ENCODE results near the gene REEP6. TPM values are rescaled to one million over a fixed set of nuclear protein-coding genes. Genes with fewer than 3 reads are reported as not detected.
A peak's percentile ranks its signal among the peaks of the same experiment; 100 is the strongest.
"Not testable (repeated sequence)": the region's sequence is repeated elsewhere in the genome, so short reads cannot be mapped to it uniquely, and the experiment has no call there.

The REEP6 gene
- total RNA-seq, 1 donor from 2014 or later: 0.72 TPM

DNA sequence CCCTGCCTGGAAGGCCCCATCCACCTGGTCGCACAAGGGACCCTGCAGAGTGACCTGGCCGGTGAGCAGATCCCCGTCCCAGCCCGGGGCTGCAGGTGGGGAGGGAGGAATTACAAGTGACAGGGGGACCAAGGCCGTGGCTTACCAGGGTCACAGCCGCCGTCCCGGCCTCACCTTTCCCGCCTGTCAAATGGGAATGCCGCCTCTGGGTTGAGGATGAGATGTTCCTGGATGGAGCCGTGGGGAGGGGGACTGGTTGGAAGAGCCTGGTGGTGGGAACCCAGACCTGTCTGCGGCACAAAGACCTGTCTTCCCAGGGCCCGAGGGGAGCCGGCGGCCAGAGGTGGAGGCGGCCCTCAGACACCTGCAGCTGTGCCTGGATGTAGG lies 38.4 kb downstream of the REEP6 start:
- ATAC-seq (no peak), DNase-seq (no peak)
- intact Hi-C loops (cut with micrococcal nuclease): no loop called here

DNA sequence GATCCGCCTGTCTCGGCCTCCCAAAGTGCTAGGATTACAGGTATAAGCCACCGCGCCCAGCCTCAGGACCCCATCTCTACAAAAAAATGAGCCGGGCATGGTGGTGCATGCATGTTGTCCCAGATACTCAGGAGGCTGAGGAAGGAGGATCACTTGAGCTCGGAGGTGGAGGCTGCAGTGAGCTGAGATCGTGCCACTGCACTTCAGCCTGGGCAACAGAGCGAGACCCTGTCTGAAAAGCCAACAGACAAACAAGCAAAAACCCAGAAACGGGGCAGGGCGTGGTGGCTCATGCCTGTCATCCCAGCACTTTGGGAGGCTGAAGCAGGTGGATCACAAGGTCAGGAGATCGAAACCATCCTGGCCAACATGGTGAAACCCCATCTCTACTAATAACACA lies 39.9 kb downstream of the REEP6 start:
- intact Hi-C loops (cut with micrococcal nuclease); DNase-seq; ATAC-seq: not testable (repeated sequence)

DNA sequence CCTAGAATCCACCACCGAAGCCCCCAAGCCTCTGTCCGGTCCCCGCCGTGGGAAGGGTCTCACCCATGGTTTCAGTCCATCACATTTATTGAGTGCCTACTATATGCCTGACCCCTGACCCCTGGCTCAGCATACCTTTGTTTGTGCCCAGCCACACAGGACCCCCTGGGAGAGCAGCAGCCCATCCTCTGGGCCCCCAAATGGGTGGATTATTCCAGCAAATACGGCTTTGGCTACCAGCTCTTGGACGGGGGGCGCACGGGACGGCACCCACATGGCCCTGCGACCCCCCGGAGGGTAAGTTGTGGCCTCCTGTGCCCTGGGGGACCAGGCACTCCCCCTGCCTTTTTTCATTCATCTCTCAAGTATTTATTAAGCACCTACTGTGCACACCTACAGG lies 40.6 kb downstream of the REEP6 start:
- intact Hi-C loops (cut with micrococcal nuclease): no loop called here
- ATAC-seq: no peak
- DNase-seq: no peak

DNA sequence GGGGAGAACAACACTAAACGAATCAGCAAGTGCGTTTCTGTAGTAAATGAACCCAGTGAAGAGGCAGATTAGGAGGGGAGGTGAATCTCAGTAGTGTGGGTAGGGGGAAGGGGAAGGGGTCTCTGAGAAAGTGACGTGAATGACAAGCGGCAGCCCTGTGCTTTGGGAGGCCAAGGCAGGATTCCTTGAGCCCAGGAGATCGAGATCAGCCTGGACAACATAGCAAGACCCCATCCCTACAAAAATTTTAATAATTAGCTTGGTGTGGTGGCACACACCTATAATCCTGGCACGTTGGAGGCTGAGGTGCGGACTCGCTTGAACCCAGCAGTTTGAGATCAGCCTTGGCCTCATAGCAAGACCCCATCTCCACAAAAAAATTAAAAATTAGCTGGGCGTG lies 41.0 kb downstream of the REEP6 start:
- ATAC-seq: no peak
- no peak for DNase-seq
- intact Hi-C loops (cut with micrococcal nuclease): no loop called here

- ATAC-seq: no peak
- DNase-seq: no peak
- intact Hi-C loops (cut with micrococcal nuclease): no loop called here
These were observed 42.6 kb downstream of the REEP6 start for GRCh38 chr19:1533510-1534150.

DNA sequence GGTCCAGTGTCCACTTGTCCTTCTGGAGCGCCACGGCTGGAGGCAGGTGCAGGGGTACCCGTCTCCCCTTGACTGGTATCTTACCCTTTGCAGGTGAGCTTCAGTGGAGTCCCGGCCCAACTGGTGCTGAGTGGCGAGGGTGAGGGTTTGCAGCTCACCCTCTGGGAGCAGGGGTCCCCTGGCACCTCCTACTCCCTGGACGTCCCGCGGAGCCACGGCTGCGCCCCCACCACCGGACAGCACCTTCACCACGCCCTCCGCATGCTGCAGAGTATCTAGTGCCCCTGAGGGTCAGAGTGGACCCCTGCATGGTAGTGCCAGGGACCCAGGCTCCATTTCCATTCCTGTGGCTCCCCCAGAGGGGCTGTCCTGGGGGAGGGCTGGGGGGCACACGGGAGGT lies 44.0 kb downstream of the REEP6 start:
- no peak for DNase-seq
- no peak for ATAC-seq
- intact Hi-C loops (cut with micrococcal nuclease): no loop called here

GRCh38 chr19:1535699-1536098 lies 44.7 kb downstream of the REEP6 start:
- ATAC-seq; DNase-seq; intact Hi-C loops (cut with micrococcal nuclease): not testable (repeated sequence)

DNA sequence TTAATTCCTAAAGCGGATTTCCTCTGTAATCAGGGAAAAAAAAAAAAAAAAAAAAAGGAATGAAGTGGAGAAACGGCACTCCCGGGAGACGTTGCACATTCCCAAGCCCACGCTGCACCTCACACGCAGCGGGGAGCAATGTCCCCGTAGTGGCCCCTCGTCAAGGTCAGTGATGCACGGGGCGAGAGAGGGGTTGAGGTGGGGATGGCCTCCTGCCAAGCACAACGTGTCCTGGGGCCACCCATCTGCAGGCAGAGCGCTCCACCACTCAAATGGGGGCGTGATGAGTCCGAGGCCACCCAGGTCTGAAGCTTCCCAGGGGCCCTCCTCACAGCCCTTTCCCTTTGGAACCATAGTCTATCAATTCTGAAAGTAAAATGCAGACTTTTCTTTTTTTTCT lies 48.0 kb downstream of the REEP6 start:
- no peak for DNase-seq
- intact Hi-C loops (cut with micrococcal nuclease): no loop called here
- no peak for ATAC-seq

- ATAC-seq; intact Hi-C loops (cut with micrococcal nuclease); DNase-seq: not testable (repeated sequence)
These were observed 48.8 kb downstream of the REEP6 start for GRCh38 chr19:1539749-1540148.

GRCh38 chr19:1540365-1540925 lies 49.5 kb downstream of the REEP6 start:
- DNase-seq (peak; percentile 48), ATAC-seq (peak; percentile 72)
- intact Hi-C loops (cut with micrococcal nuclease): no loop called here

Other genes with a start within 250 kb of the REEP6 start
- 686 TPM for gene ATP5F1D, start 249.4 kb upstream of the REEP6 start, total RNA-seq
- gene MIDN, start 242.6 kb upstream of the REEP6 start, total RNA-seq: 59.7 TPM
- 248 TPM for gene CIRBP, start 221.8 kb upstream of the REEP6 start, total RNA-seq
- gene FAM174C, start 215.7 kb upstream of the REEP6 start, total RNA-seq: 13.1 TPM
- gene EFNA2, start 205.3 kb upstream of the REEP6 start, total RNA-seq: not detected
- 461 TPM for gene NDUFS7, start 107.3 kb upstream of the REEP6 start, total RNA-seq
- 92.5 TPM for gene GAMT, start 89.6 kb upstream of the REEP6 start, total RNA-seq
- gene DAZAP1, start 83.6 kb upstream of the REEP6 start, total RNA-seq: 96.7 TPM
- gene RPS15, start 52.8 kb upstream of the REEP6 start, total RNA-seq: 625 TPM
- 0.17 TPM for gene APC2, start 41.1 kb upstream of the REEP6 start, total RNA-seq
- gene C19orf25, start 12.0 kb upstream of the REEP6 start, total RNA-seq: 16.2 TPM
- gene PCSK4, start 831 bp upstream of the REEP6 start, total RNA-seq: 2.8 TPM
- 20.5 TPM for gene ADAMTSL5, start 21.8 kb downstream of the REEP6 start, total RNA-seq
- gene PLK5, start 32.9 kb downstream of the REEP6 start, total RNA-seq: not detected
- 8.0 TPM for gene MEX3D, start 77.1 kb downstream of the REEP6 start, total RNA-seq
- gene MBD3, start 101.7 kb downstream of the REEP6 start, total RNA-seq: 59.0 TPM
- 1,120 TPM for gene UQCR11, start 114.3 kb downstream of the REEP6 start, total RNA-seq
- gene TCF3, start 161.4 kb downstream of the REEP6 start, total RNA-seq: 20.7 TPM

Data from left ventricle myocardium superior (tissue), 1 donor.